GM12878 (cell line): ENCODE results near the gene NECAB2. TPM values are rescaled to one million over a fixed set of nuclear protein-coding genes. Genes with fewer than 3 reads are reported as not detected.

Experiments used
- ATAC-seq: fragments of 200-7000 bp; cut with Tn5 transposase; 3 replicates; pipeline ENCODE4 v1.9.1; 2020; ENCODE audit warnings: mild to moderate bottlenecking, moderate library complexity
- BruUV-seq: library from RNA; stranded (reverse); fragments of 400-500 nt; replicated peaks from 2 replicates; lab custom pipeline; 2021; lab: Mats Ljungman, UMichigan
- CTCF ChIA-PET: fragments of 300-600 bp; sonication (Branson Sonifier 250); formaldehyde crosslinking; extraction: SDS; loops from one replicate; lab custom pipeline; 2021; ENCODE audit warnings: inconsistent platforms; lab: Yijun Ruan, JAX
- POLR2A ChIA-PET: fragments of 350-600 bp; formaldehyde crosslinking; extraction: SDS; loops from one replicate; lab custom pipeline; 2021; ENCODE audit warnings: inconsistent platforms; lab: Charles Lee
- RAD21 ChIA-PET: fragments of 300-600 bp; sonication (Branson Sonifier 250); formaldehyde crosslinking; loops from one replicate; lab custom pipeline; 2023; ENCODE audit warnings: antibody characterized with exemption; ENCODE audit not compliant: unreplicated experiment; lab: Charles Lee
- SMC1A ChIA-PET: fragments of 300-600 bp; sonication (Branson Sonifier 250); formaldehyde crosslinking; loops from one replicate; lab custom pipeline; 2023; ENCODE audit not compliant: unreplicated experiment, uncharacterized antibody; lab: Charles Lee
- DNase-seq: peaks from one replicate; pipeline ENCODE4 v3.0.0-alpha.2; 2011; ENCODE audit warnings: low read depth, low spot score
- FAIRE-seq: peaks from 3 replicates; lab custom pipeline; 2011; peaks lifted over from hg19 to GRCh38; lab: Jason Lieb, UNC
- H2AFZ ChIP-seq: 2 replicates; pipeline ENCODE4 v1.6.0; 2011; ENCODE audit warnings: low read depth, low read length, control low read depth; ENCODE audit not compliant: control insufficient read depth
- H3K27ac ChIP-seq: 2 replicates; pipeline ENCODE4 v1.5.1; 2011; ENCODE audit warnings: control low read depth; ENCODE audit not compliant: control insufficient read depth, insufficient read depth
- H3K27me3 ChIP-seq, 2 experiments: replicated peaks in 1 of 2; 2 replicates each; pipeline versions ENCODE4 v1.6.0 to v1.6.1; 2011; ENCODE audit warnings: low read length in 1 of 2; ENCODE audit not compliant: control insufficient read depth in 2 of 2, insufficient read depth in 2 of 2
- H3K36me3 ChIP-seq, 2 experiments: 2 replicates each; pipeline ENCODE4 v1.5.1; 2011; ENCODE audit warnings: low read length in 1 of 2; ENCODE audit not compliant: control insufficient read depth in 2 of 2, insufficient read depth in 2 of 2
- H3K4me1 ChIP-seq: 2 replicates; pipeline ENCODE4 v1.6.1; 2011; ENCODE audit warnings: mild to moderate bottlenecking, low read length, moderate library complexity, mixed read lengths; ENCODE audit not compliant: control insufficient read depth, insufficient read depth
- H3K4me2 ChIP-seq: 2 replicates; pipeline ENCODE4 v1.6.0; 2011; ENCODE audit warnings: control low read depth; ENCODE audit not compliant: control insufficient read depth, insufficient read depth
- H3K4me3 ChIP-seq: fragments of 200-600 bp; sonication (generic); 2 replicates; pipeline ENCODE4 v1.5.1; 2016
- H3K79me2 ChIP-seq: 2 replicates; pipeline ENCODE4 v1.6.0; 2011; ENCODE audit warnings: low read length; ENCODE audit not compliant: control insufficient read depth, insufficient read depth
- H3K9ac ChIP-seq: 2 replicates; pipeline ENCODE4 v1.8.0; 2011; ENCODE audit warnings: low read length, control low read depth, mixed read lengths; ENCODE audit not compliant: control insufficient read depth, insufficient read depth
- H3K9me3 ChIP-seq: replicated peaks from 3 replicates; pipeline ENCODE4 v1.5.1; 2011; ENCODE audit warnings: mild to moderate bottlenecking, low read length; ENCODE audit not compliant: control insufficient read depth, insufficient read depth
- H4K20me1 ChIP-seq: 2 replicates; pipeline ENCODE4 v1.6.0; 2011; ENCODE audit not compliant: control insufficient read depth, insufficient read depth
- ASH2L ChIP-seq: fragments of 300-600, 200-600 bp; sonication (generic); IDR thresholded peaks from 2 replicates; pipeline ENCODE4 v1.6.1; 2017; ENCODE audit warnings: low read depth, mild to moderate bottlenecking, borderline replicate concordance
- ETV6 ChIP-seq, 2 experiments: fragments of 450-650 bp in 1 of 2; IDR thresholded peaks in 1 of 2; conservative IDR thresholded peaks in 1 of 2; 2 replicates each; pipeline ENCODE4 v1.6.1; 2014; ENCODE audit warnings: antibody characterized with exemption in 1 of 2, borderline replicate concordance in 1 of 2, low read depth in 1 of 2, mild to moderate bottlenecking in 1 of 2, moderate library complexity in 1 of 2
- FOXM1 ChIP-seq: IDR thresholded peaks from 2 replicates; pipeline ENCODE4 v1.6.1; 2012; ENCODE audit warnings: low read depth, mild to moderate bottlenecking, inconsistent platforms, low read length, moderate library complexity
- IKZF2 ChIP-seq, 2 experiments: fragments of 450-650 bp; IDR thresholded peaks; 2 replicates each; pipeline ENCODE4 v1.6.1; 2017; ENCODE audit warnings: mild to moderate bottlenecking in 2 of 2, moderate library complexity in 2 of 2
- NRF1 ChIP-seq: conservative IDR thresholded peaks from 2 replicates; pipeline ENCODE4 v1.6.1; 2011; ENCODE audit warnings: mild to moderate bottlenecking, low read depth, low read length, improper control_type of control experiment
- RAD51 ChIP-seq: fragments of 450-650 bp; IDR thresholded peaks from 2 replicates; pipeline ENCODE4 v1.6.1; 2016; ENCODE audit warnings: moderate library complexity, mild to moderate bottlenecking, inconsistent platforms
- SMC3 ChIP-seq: IDR thresholded peaks from 2 replicates; pipeline ENCODE4 v1.6.1; 2011; ENCODE audit warnings: low read length, improper control_type of control experiment, borderline replicate concordance
- SREBF2 ChIP-seq: IDR thresholded peaks from 2 replicates; pipeline ENCODE4 v1.6.1; 2012; ENCODE audit warnings: mild to moderate bottlenecking, low read length
- WRNIP1 ChIP-seq: IDR thresholded peaks from 2 replicates; pipeline ENCODE4 v1.6.1; 2011; ENCODE audit warnings: low read depth, low read length, improper control_type of control experiment, borderline replicate concordance
- YY1 ChIP-seq: IDR thresholded peaks from 2 replicates; pipeline ENCODE4 v1.6.1; 2011; ENCODE audit warnings: low read depth, mild to moderate bottlenecking, low read length
- WGBS: methylation state at CpG from one replicate; pipeline ENCODE4 v1.1.6; 2016; ENCODE audit warnings: low lambda C conversion rate; ENCODE audit not compliant: insufficient replicate concordance, insufficient coverage; ENCODE audit errors: missing lambda C conversion rate; 5-methylcytosine and 5-hydroxymethylcytosine counted together
- in situ Hi-C: fragments of 300-500 bp; cut with MboI; formaldehyde crosslinking; loops from 9 replicates; pipeline ENCODE4 v1.14.3; 2018; ENCODE audit warnings: mixed read lengths
- intact Hi-C: fragments of 100-400 bp; cut with micrococcal nuclease; formaldehyde crosslinking; loops from one replicate; pipeline ENCODE4 v1.14.2; 2022; ENCODE audit not compliant: unreplicated experiment
- polyA plus RNA-seq, 11 experiments: library from polyadenylated mRNA; depleted of rRNA in 4 of 11; unstranded in 6 of 11; stranded (reverse) in 5 of 11; fragments of >200 nt; fragmentation: Nextera tagmentation in 4 of 11; fragmentation: Illumina TruSeq in 1 of 11; extraction: Ambion mirVana in 4 of 11; extraction: Trizol in 1 of 11; gene quantifications; 1 replicate in 1 of 11; 2 replicates in 10 of 11; pipeline versions ENCODE4 v1.2.1 to v1.2.3, GENCODE V29; 2011 to 2016; ENCODE audit warnings: inconsistent platforms in 2 of 11, missing spikeins in 2 of 11, low read depth in 1 of 11
- total RNA-seq, 4 experiments: library from RNA; depleted of rRNA in 3 of 4; stranded (reverse); fragments of >200 nt in 3 of 4; fragmentation: Illumina TruSeq in 1 of 4; extraction: Trizol in 1 of 4; gene quantifications; 2 replicates each; pipeline versions ENCODE4 v1.2.1 to v1.2.3, GENCODE V29; 2013 to 2021
- TF ChIP-seq, protein P1 (sequence below): fragments of 150-350 bp; IDR thresholded peaks from 2 replicates; pipeline ENCODE4 v1.6.1; 2016; ENCODE audit warnings: low read depth, low read length
- TF ChIP-seq, protein P2 (sequence below): IDR thresholded peaks from 2 replicates; pipeline ENCODE4 v1.6.1; 2012; ENCODE audit warnings: mild to moderate bottlenecking, low read depth, low read length
- TF ChIP-seq, protein P3 (sequence below): IDR thresholded peaks from 2 replicates; pipeline ENCODE4 v1.6.1; 2012; ENCODE audit warnings: low read length, inconsistent platforms
- TF ChIP-seq, protein P4 (sequence below): IDR thresholded peaks from 2 replicates; pipeline ENCODE4 v1.6.1; 2011; ENCODE audit warnings: borderline replicate concordance, low read depth, mild to moderate bottlenecking, moderate library complexity, low read length; ENCODE audit not compliant: insufficient read depth, poor library complexity, severe bottlenecking

Gene NECAB2
- total and polyA plus RNA-seq, 10 of the 15 experiments (the other 5 are each of a cell fraction or from before 2014, with no cell fraction given): not detected

DNA sequence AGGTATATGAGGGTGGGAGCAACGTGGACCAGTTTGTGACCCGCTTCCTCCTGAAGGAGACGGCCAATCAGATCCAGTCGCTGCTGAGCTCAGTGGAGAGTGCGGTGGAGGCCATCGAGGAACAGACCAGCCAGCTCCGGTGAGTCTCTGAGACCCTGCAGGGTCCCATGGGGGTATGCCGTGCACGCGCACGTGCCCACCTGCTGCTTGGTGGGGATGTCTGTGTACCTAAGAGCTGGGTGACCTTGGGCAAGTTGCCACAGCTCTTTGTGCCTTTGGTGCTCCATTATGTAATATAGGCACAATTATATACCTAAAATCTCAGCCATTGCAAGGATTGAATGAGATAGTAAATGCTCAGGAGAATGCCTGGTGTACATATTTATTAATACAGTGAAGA, 22.4 kb downstream of the NECAB2 start:
- POLR2A ChIA-PET: no interaction called here
- Histone ChIP-seq H3K36me3 (no peaks in the 10 kb centered on the region), H3K9ac (no peak overlapping the region), H4K20me1 (no peaks in the 10 kb centered on the region), H2AFZ (no peak overlapping the region), H3K79me2 (no peaks in the 10 kb centered on the region), H3K4me3 (no peak overlapping the region), H3K27ac (no peak overlapping the region), H3K9me3 (no peaks in the 10 kb centered on the region), H3K4me2 (no peak overlapping the region), H3K4me1 (no peaks in the 10 kb centered on the region), H3K27me3 (peaks cover 0 to 2% of the 10 kb centered on the region in 2 experiments; a peak in 1 of 4 replicates)
- RAD21 ChIA-PET: no interaction called here
- CTCF ChIA-PET: no interaction called here
- ATAC-seq: no peak
- no TSS peak for BruUV-seq
- intact Hi-C loops: no loop called here
- no peak for DNase-seq
- SMC1A ChIA-PET: no interaction called here
- WGBS: 57% methylated on average over 11 of the region's 11 CpGs
- FAIRE-seq: no peak
- in situ Hi-C loops: no loop called here
- TF ChIP-seq FOXM1 (no peak), ETV6 (conservative IDR thresholded peaks at IDR 0.05 in 1 of 2, IDR thresholded peaks at IDR 0.05 in 1 of 2; ENCODE audit: borderline replicate concordance in 1 of 2, low read depth in 1 of 2) (no peak), YY1 (no peak), NRF1 (no peak), IKZF2 (IDR thresholded peaks at IDR 0.05) (no peak), RAD51 (no peak), ASH2L (no peak), SREBF2 (no peak), WRNIP1 (no peak), SMC3 (no peak)
- TF ChIP-seq, protein P1, sequence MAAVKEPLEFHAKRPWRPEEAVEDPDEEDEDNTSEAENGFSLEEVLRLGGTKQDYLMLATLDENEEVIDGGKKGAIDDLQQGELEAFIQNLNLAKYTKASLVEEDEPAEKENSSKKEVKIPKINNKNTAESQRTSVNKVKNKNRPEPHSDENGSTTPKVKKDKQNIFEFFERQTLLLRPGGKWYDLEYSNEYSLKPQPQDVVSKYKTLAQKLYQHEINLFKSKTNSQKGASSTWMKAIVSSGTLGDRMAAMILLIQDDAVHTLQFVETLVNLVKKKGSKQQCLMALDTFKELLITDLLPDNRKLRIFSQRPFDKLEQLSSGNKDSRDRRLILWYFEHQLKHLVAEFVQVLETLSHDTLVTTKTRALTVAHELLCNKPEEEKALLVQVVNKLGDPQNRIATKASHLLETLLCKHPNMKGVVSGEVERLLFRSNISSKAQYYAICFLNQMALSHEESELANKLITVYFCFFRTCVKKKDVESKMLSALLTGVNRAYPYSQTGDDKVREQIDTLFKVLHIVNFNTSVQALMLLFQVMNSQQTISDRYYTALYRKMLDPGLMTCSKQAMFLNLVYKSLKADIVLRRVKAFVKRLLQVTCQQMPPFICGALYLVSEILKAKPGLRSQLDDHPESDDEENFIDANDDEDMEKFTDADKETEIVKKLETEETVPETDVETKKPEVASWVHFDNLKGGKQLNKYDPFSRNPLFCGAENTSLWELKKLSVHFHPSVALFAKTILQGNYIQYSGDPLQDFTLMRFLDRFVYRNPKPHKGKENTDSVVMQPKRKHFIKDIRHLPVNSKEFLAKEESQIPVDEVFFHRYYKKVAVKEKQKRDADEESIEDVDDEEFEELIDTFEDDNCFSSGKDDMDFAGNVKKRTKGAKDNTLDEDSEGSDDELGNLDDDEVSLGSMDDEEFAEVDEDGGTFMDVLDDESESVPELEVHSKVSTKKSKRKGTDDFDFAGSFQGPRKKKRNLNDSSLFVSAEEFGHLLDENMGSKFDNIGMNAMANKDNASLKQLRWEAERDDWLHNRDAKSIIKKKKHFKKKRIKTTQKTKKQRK: no peak
- TF ChIP-seq, protein P2, sequence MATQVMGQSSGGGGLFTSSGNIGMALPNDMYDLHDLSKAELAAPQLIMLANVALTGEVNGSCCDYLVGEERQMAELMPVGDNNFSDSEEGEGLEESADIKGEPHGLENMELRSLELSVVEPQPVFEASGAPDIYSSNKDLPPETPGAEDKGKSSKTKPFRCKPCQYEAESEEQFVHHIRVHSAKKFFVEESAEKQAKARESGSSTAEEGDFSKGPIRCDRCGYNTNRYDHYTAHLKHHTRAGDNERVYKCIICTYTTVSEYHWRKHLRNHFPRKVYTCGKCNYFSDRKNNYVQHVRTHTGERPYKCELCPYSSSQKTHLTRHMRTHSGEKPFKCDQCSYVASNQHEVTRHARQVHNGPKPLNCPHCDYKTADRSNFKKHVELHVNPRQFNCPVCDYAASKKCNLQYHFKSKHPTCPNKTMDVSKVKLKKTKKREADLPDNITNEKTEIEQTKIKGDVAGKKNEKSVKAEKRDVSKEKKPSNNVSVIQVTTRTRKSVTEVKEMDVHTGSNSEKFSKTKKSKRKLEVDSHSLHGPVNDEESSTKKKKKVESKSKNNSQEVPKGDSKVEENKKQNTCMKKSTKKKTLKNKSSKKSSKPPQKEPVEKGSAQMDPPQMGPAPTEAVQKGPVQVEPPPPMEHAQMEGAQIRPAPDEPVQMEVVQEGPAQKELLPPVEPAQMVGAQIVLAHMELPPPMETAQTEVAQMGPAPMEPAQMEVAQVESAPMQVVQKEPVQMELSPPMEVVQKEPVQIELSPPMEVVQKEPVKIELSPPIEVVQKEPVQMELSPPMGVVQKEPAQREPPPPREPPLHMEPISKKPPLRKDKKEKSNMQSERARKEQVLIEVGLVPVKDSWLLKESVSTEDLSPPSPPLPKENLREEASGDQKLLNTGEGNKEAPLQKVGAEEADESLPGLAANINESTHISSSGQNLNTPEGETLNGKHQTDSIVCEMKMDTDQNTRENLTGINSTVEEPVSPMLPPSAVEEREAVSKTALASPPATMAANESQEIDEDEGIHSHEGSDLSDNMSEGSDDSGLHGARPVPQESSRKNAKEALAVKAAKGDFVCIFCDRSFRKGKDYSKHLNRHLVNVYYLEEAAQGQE: no peak
- TF ChIP-seq, protein P3, sequence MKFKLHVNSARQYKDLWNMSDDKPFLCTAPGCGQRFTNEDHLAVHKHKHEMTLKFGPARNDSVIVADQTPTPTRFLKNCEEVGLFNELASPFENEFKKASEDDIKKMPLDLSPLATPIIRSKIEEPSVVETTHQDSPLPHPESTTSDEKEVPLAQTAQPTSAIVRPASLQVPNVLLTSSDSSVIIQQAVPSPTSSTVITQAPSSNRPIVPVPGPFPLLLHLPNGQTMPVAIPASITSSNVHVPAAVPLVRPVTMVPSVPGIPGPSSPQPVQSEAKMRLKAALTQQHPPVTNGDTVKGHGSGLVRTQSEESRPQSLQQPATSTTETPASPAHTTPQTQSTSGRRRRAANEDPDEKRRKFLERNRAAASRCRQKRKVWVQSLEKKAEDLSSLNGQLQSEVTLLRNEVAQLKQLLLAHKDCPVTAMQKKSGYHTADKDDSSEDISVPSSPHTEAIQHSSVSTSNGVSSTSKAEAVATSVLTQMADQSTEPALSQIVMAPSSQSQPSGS: no peak
- TF ChIP-seq, protein P4, sequence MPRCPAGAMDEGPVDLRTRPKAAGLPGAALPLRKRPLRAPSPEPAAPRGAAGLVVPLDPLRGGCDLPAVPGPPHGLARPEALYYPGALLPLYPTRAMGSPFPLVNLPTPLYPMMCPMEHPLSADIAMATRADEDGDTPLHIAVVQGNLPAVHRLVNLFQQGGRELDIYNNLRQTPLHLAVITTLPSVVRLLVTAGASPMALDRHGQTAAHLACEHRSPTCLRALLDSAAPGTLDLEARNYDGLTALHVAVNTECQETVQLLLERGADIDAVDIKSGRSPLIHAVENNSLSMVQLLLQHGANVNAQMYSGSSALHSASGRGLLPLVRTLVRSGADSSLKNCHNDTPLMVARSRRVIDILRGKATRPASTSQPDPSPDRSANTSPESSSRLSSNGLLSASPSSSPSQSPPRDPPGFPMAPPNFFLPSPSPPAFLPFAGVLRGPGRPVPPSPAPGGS: no peak
